SK-N-SH (cell line): Measurements from ENCODE around the gene MCRIP2. TPM values are rescaled to one million over a fixed set of nuclear protein-coding genes. Genes with fewer than 3 reads are reported as not detected.

Experiments used
- CTCF ChIA-PET: fragments of 300-600, 350-600 bp; formaldehyde crosslinking; extraction: SDS; loops from one replicate; lab custom pipeline; 2021; lab: Yijun Ruan, JAX
- POLR2A ChIA-PET: fragments of 350-600 bp; sonication (Branson Sonifier 250); formaldehyde crosslinking; extraction: SDS; loops from one replicate; lab custom pipeline; 2020; ENCODE audit warnings: antibody characterized with exemption, inconsistent platforms; lab: Yijun Ruan, JAX
- DNase-seq: peaks from one replicate; pipeline ENCODE4 v3.0.0; 2012
- H2AFZ ChIP-seq: fragments of 200-600 bp; sonication (generic); 2 replicates; pipeline ENCODE4 v1.8.1; 2016; ENCODE audit warnings: antibody characterized with exemption, mild to moderate bottlenecking, low read depth
- H3F3A ChIP-seq: fragments of 200-600 bp; sonication (generic); replicated peaks from 2 replicates; pipeline ENCODE3; 2016; ENCODE audit warnings: antibody characterized with exemption, mild to moderate bottlenecking; ENCODE audit not compliant: insufficient read depth
- H3K27ac ChIP-seq, 2 experiments: fragments of 200-500 bp in 1 of 2; fragments of 200-600 bp in 1 of 2; sonication (Bioruptor generic) in 1 of 2; sonication (generic), shearing (Covaris generic) in 1 of 2; 2 replicates each; pipeline versions ENCODE4 v1.5.1 to v1.6.1; 2014 to 2016; ENCODE audit warnings: low read depth in 2 of 2, inconsistent platforms in 1 of 2, low read length in 1 of 2, mild to moderate bottlenecking in 1 of 2, mixed read lengths in 1 of 2
- H3K27me3 ChIP-seq: fragments of 200-600 bp; sonication (generic), shearing (Covaris generic); 2 replicates; pipeline ENCODE4 v1.6.1; 2016; ENCODE audit warnings: mixed run types; ENCODE audit not compliant: insufficient read depth
- H3K36me3 ChIP-seq, 2 experiments: fragments of 200-500 bp in 1 of 2; fragments of 200-600 bp in 1 of 2; sonication (Bioruptor generic) in 1 of 2; sonication (generic) in 1 of 2; replicated peaks in 1 of 2; 2 replicates each; pipeline versions ENCODE3 to v1.5.1; 2014 to 2016; ENCODE audit warnings: low read length in 1 of 2, mild to moderate bottlenecking in 1 of 2; ENCODE audit not compliant: insufficient read depth in 2 of 2, control insufficient read depth in 1 of 2
- H3K4me1 ChIP-seq, 2 experiments: fragments of 200-500 bp in 1 of 2; fragments of 200-600 bp in 1 of 2; sonication (Bioruptor generic) in 1 of 2; sonication (generic), shearing (Covaris generic) in 1 of 2; 2 replicates each; pipeline versions ENCODE4 v1.5.1 to v1.6.1; 2014 to 2016; ENCODE audit warnings: low read depth in 1 of 2, low read length in 1 of 2, mixed run types in 1 of 2; ENCODE audit not compliant: insufficient read depth in 2 of 2, control insufficient read depth in 1 of 2
- H3K4me2 ChIP-seq: fragments of 200-600 bp; sonication (generic), shearing (Covaris generic); 2 replicates; pipeline ENCODE4 v1.6.1; 2017; ENCODE audit warnings: mixed run types
- H3K4me3 ChIP-seq, 2 experiments: fragments of 200-500 bp in 1 of 2; fragments of 200-600 bp in 1 of 2; sonication (Bioruptor generic) in 1 of 2; sonication (generic), shearing (Covaris generic) in 1 of 2; 2 replicates each; pipeline versions ENCODE4 v1.5.1 to v1.8.1; 2014 to 2016; ENCODE audit warnings: low read depth in 2 of 2, inconsistent platforms in 1 of 2, low read length in 1 of 2, mild to moderate bottlenecking in 1 of 2, mixed read lengths in 1 of 2, moderate library complexity in 1 of 2
- H3K79me2 ChIP-seq: fragments of 200-600 bp; sonication (generic); 2 replicates; pipeline ENCODE4 v1.8.1; 2017; ENCODE audit warnings: mild to moderate bottlenecking; ENCODE audit not compliant: insufficient read depth
- H3K9ac ChIP-seq: fragments of 200-600 bp; sonication (generic); 2 replicates; pipeline ENCODE4 v1.6.1; 2017; ENCODE audit warnings: mixed run types
- H3K9me2 ChIP-seq: fragments of 200-600 bp; sonication (generic); 2 replicates; pipeline ENCODE4 v1.6.1; 2017; ENCODE audit warnings: mixed run types
- H3K9me3 ChIP-seq: fragments of 200-600 bp; sonication (generic); 2 replicates; pipeline ENCODE4 v1.6.1; 2017; ENCODE audit warnings: mixed run types, mild to moderate bottlenecking, moderate library complexity
- H4K20me1 ChIP-seq: fragments of 200-600 bp; sonication (generic); 2 replicates; pipeline ENCODE4 v1.6.1; 2017; ENCODE audit warnings: mild to moderate bottlenecking, mixed run types; ENCODE audit not compliant: insufficient read depth
- CTCF ChIP-seq: fragments of 200-600 bp; sonication (generic); IDR thresholded peaks from 2 replicates; pipeline ENCODE4 v1.6.1; 2017; ENCODE audit warnings: antibody characterized with exemption, mild to moderate bottlenecking, moderate library complexity
- EZH2phosphoT487 ChIP-seq: fragments of 200-600 bp; sonication (generic); IDR thresholded peaks from 2 replicates; pipeline ENCODE4 v1.6.1; 2017; ENCODE audit warnings: low read depth, mixed run types, mild to moderate bottlenecking, antibody characterized with exemption, moderate library complexity, borderline replicate concordance
- FOSL2 ChIP-seq: IDR thresholded peaks from 2 replicates; pipeline ENCODE4 v1.4.0; 2012; ENCODE audit warnings: low read depth, mild to moderate bottlenecking, moderate library complexity, borderline replicate concordance
- GABPA ChIP-seq: IDR thresholded peaks from 2 replicates; pipeline ENCODE4 v1.4.0; 2012; ENCODE audit warnings: low read depth, mild to moderate bottlenecking
- IRF3 ChIP-seq: fragments of 150-350 bp; IDR thresholded peaks from 2 replicates; pipeline ENCODE4 v1.6.1; 2016; ENCODE audit warnings: mild to moderate bottlenecking, low read depth, low read length
- MEF2A ChIP-seq: IDR thresholded peaks from 2 replicates; pipeline ENCODE4 v1.4.0; 2012; ENCODE audit warnings: low read depth, borderline replicate concordance
- MXI1 ChIP-seq: IDR thresholded peaks from 2 replicates; pipeline ENCODE4 v1.6.1; 2012; ENCODE audit warnings: mild to moderate bottlenecking, low read depth, low read length, improper control_type of control experiment
- PBX3 ChIP-seq: IDR thresholded peaks from 2 replicates; pipeline ENCODE4; 2012
- POLR2AphosphoS5 ChIP-seq: IDR thresholded peaks from 2 replicates; pipeline ENCODE4 v1.6.1; 2012; ENCODE audit warnings: low read depth, low read length
- RAD21 ChIP-seq: IDR thresholded peaks from 2 replicates; pipeline ENCODE4 v1.6.1; 2012; ENCODE audit warnings: mild to moderate bottlenecking, low read length
- RXRA ChIP-seq: IDR thresholded peaks from 2 replicates; pipeline ENCODE4 v1.4.0; 2012; ENCODE audit warnings: low read depth, mild to moderate bottlenecking, borderline replicate concordance
- SIN3A ChIP-seq: IDR thresholded peaks from 2 replicates; pipeline ENCODE4 v1.6.1; 2012; ENCODE audit warnings: low read depth, mild to moderate bottlenecking, low read length, moderate library complexity, borderline replicate concordance
- SMC3 ChIP-seq: IDR thresholded peaks from 2 replicates; pipeline ENCODE4 v1.6.1; 2012; ENCODE audit warnings: low read depth, low read length, improper control_type of control experiment
- TCF12 ChIP-seq: IDR thresholded peaks from 2 replicates; pipeline ENCODE4 v1.4.0; 2012
- YY1 ChIP-seq: IDR thresholded peaks from 2 replicates; pipeline ENCODE4 v1.4.0; 2012; ENCODE audit warnings: low read depth, mild to moderate bottlenecking
- ZBTB33 ChIP-seq: IDR thresholded peaks from 2 replicates; pipeline ENCODE4 v1.4.0; 2012; ENCODE audit warnings: low read depth, borderline replicate concordance
- WGBS: methylation state at CpG from one replicate; pipeline ENCODE4 v1.1.6; 2017; ENCODE audit warnings: low lambda C conversion rate; 5-methylcytosine and 5-hydroxymethylcytosine counted together
- polyA plus RNA-seq, 3 experiments: library from polyadenylated mRNA; depleted of rRNA; stranded (reverse); fragments of >200 nt; gene quantifications; 2 replicates each; pipeline ENCODE4 v1.2.3, GENCODE V29; 2012

Gene MCRIP2
- polyA plus RNA-seq, 1 of the 3 experiments (the other 2 are of a cell fraction), result 36.9 TPM

- no peak overlapping the region for H3K4me2 ChIP-seq
- H3K9ac ChIP-seq, result no peak overlapping the region
- H3K9me2 ChIP-seq, result no peaks in the 10 kb centered on the region
- ChIA-PET CTCF (interaction anchor here (0.9 to 1.9 kb wide), 9 partner anchors 8 to 209 kb away, joined by 3 to 11 read pairs (median 4); partner anchors contain the start of gene RAB40C), POLR2A (no interaction called here)
- H3K4me1 ChIP-seq, result peaks cover 0 to 6% of the 10 kb centered on the region in 2 experiments; a peak in 1 of 4 replicates
- no peaks in the 10 kb centered on the region for H3K9me3 ChIP-seq
- peaks cover 66% of the 10 kb centered on the region for H3K79me2 ChIP-seq
- no peak overlapping the region; a peak in 1 of 4 replicates for H3K4me3 ChIP-seq
- 60% methylated on average over 7 of the region's 7 CpGs for WGBS
- H2AFZ ChIP-seq, result no peak overlapping the region
- H4K20me1 ChIP-seq, result peaks cover 11% of the 10 kb centered on the region; the same call in 1 of the 2 replicates
- TF ChIP-seq SIN3A (no peak), TCF12 (no peak), FOSL2 (no peak), RAD21 (peak; percentile 37), ZBTB33 (no peak), EZH2phosphoT487 (no peak), RXRA (no peak), POLR2AphosphoS5 (no peak), IRF3 (no peak), YY1 (no peak), MEF2A (no peak), CTCF (peak; percentile 30; the same call in 1 of the 2 replicates), SMC3 (peak; percentile 26; the same call in 1 of the 2 replicates), GABPA (no peak), PBX3 (no peak), MXI1 (no peak)
- TF ChIP-seq, all 33 proteins: peak for 3
- no peaks in the 10 kb centered on the region for H3K27me3 ChIP-seq
- peaks cover 2 to 11% of the 10 kb centered on the region in 2 experiments for H3K36me3 ChIP-seq
- H3F3A ChIP-seq, result peaks cover 5% of the 10 kb centered on the region
- DNase-seq, result peak; percentile 70
- H3K27ac ChIP-seq, result no peak overlapping the region
Observed at GRCh38 chr16:600781-601180, 40.8 kb upstream of the MCRIP2 start.
